Body of pancreas (tissue), 4 donors: Measurements from ENCODE around the gene SEC23A. TPM values are rescaled to one million over a fixed set of nuclear protein-coding genes. Genes with fewer than 3 reads are reported as not detected.

ENCODE experiments used
- ATAC-seq: fragments of 150-250 bp; one replicate; pipeline ENCODE4 v1.9.1; 2016
- DNase-seq, 4 donors: peaks; one replicate each; pipeline ENCODE4 v3.0.0-alpha.2; 2019
- H3K27ac ChIP-seq, 4 donors: fragments of 200-600 bp; sonication (generic); 1 replicate in 3 of 4; 2 replicates in 1 of 4; pipeline versions ENCODE4 v1.5.1 to v1.6.1; 2016 to 2019; ENCODE audit warnings: mild to moderate bottlenecking in 1 of 4, mixed read lengths in 1 of 4, moderate library complexity in 1 of 4
- H3K27me3 ChIP-seq, 2 donors: fragments of 200-600 bp; sonication (generic); one replicate each; pipeline ENCODE4 v1.6.0; 2016; ENCODE audit warnings: mild to moderate bottlenecking in 1 of 2
- H3K36me3 ChIP-seq, 2 donors: fragments of 200-600 bp; sonication (generic); replicated peaks in 1 of 2; 2 replicates each; pipeline ENCODE4 v1.5.1; 2016; ENCODE audit warnings: low read depth in 2 of 2; ENCODE audit not compliant: insufficient read depth in 1 of 2
- H3K4me1 ChIP-seq: fragments of 200-600 bp; sonication (generic); one replicate; pipeline ENCODE4 v1.6.0; 2016
- H3K4me3 ChIP-seq, 2 donors: fragments of 200-600 bp; sonication (generic); 1 replicate in 1 of 2; 2 replicates in 1 of 2; pipeline ENCODE4 v1.5.1; 2016 to 2019
- H3K9me3 ChIP-seq, 3 donors: fragments of 200-600 bp; sonication (generic); 1 replicate in 2 of 3; 2 replicates in 1 of 3; pipeline ENCODE4 v1.5.1; 2016
- CTCF ChIP-seq, 7 experiments: fragments of 450-650 bp in 4 of 7; fragments of 200-600 bp in 3 of 7; sonication (generic) in 3 of 7; IDR thresholded peaks; one replicate each; pipeline ENCODE4 v1.5.1; 2016 to 2019; ENCODE audit warnings: antibody characterized with exemption in 7 of 7
- POLR2A ChIP-seq, 3 donors: fragments of 450-650 bp; IDR thresholded peaks; one replicate each; pipeline ENCODE4 v1.6.1; 2016; ENCODE audit warnings: antibody characterized with exemption in 3 of 3, mild to moderate bottlenecking in 2 of 3
- WGBS, 2 donors: methylation state at CpG; one replicate each; pipeline ENCODE4 v1.1.5; 2017; 5-methylcytosine and 5-hydroxymethylcytosine counted together
- intact Hi-C: fragments of 100-400 bp; cut with DNase I; formaldehyde crosslinking; loops from one replicate; pipeline ENCODE4 v1.15.1; 2023
- total RNA-seq, 2 donors: library from RNA; depleted of rRNA; stranded (reverse); fragments of >200 nt; gene quantifications; one replicate each; pipeline ENCODE4 v1.1.0, GENCODE V29; 2016

The SEC23A gene
- total RNA-seq, 2 donors from 2014 or later = 33.2 to 62.3 TPM

GRCh38 chr14:38991299-38991698 lies 111.7 kb downstream of the SEC23A start:
- WGBS, 2 donors = 96 to 100% methylated on average over 1 of the region's 1 CpG
- Histone ChIP-seq H3K4me3 (no peak overlapping the region), H3K36me3 (no peaks in the 10 kb centered on the region), H3K4me1 (no peaks in the 10 kb centered on the region), H3K9me3 (no peaks in the 10 kb centered on the region), H3K27ac (no peak overlapping the region), H3K27me3 (no peaks in the 10 kb centered on the region)
- DNase-seq (no peak), ATAC-seq (no peak)
- TF ChIP-seq POLR2A (IDR thresholded peaks at IDR 0.05) = no peak
- no peak for TF ChIP-seq CTCF (IDR thresholded peaks at IDR 0.05)
- intact Hi-C loops = no loop called here

- Histone ChIP-seq H3K4me1 (no peaks in the 10 kb centered on the region), H3K27me3 (no peaks in the 10 kb centered on the region), H3K36me3 (no peaks in the 10 kb centered on the region), H3K27ac (peak overlapping the region in 1 of 4 donors; percentile 8), H3K9me3 (no peaks in the 10 kb centered on the region), H3K4me3 (no peak overlapping the region)
- no peak for ATAC-seq
- TF ChIP-seq POLR2A (IDR thresholded peaks at IDR 0.05) (no peak), CTCF (IDR thresholded peaks at IDR 0.05) (no peak)
- no peak for DNase-seq
- intact Hi-C loops = no loop called here
- WGBS, 2 donors = 60 to 64% methylated on average over 2 of the region's 2 CpGs
Observed at GRCh38 chr14:38989922-38990546, 113.0 kb downstream of the SEC23A start.

DNA sequence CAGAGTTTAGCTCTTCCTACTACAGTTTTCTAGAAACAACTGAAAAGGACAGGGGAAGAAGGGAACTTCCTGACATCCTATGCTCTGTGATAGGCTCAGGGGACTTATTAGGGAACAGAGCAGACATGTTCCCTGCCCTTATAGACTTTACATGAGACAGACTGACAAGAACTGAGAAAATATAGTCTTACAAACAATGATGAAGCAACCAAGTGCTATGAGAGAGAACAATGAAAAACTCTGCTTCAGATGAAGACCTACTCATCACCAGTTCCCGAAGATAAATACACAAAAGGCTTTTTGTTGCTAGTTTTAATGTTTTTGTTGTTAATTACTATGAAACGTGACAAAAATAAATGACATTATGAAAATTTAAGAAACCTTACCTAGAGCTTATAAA lies 115.3 kb downstream of the SEC23A start:
- 59 to 72% methylated on average over 2 of the region's 2 CpGs for WGBS, 2 donors
- TF ChIP-seq CTCF (IDR thresholded peaks at IDR 0.05) (no peak), POLR2A (IDR thresholded peaks at IDR 0.05) (no peak)
- Histone ChIP-seq H3K27me3 (no peaks in the 10 kb centered on the region), H3K27ac (no peak overlapping the region), H3K4me1 (no peaks in the 10 kb centered on the region), H3K9me3 (no peaks in the 10 kb centered on the region), H3K36me3 (no peaks in the 10 kb centered on the region), H3K4me3 (no peak overlapping the region)
- no peak for DNase-seq
- intact Hi-C loops = no loop called here
- ATAC-seq = no peak

- intact Hi-C loops = no loop called here
- 12 to 16% methylated on average over 1 of the region's 1 CpG for WGBS, 2 donors
Observed at GRCh38 chr14:38982837-38983236, 120.2 kb downstream of the SEC23A start.

More at GRCh38 chr14:38982837-38983236, 120.2 kb downstream of the SEC23A start:
- DNase-seq (no peak), ATAC-seq (no peak)
- no peak for TF ChIP-seq POLR2A (IDR thresholded peaks at IDR 0.05)
- TF ChIP-seq CTCF (IDR thresholded peaks at IDR 0.05) = no peak
- no peak overlapping the region for H3K27ac ChIP-seq
- H3K4me1 ChIP-seq = no peaks in the 10 kb centered on the region
- no peaks in the 10 kb centered on the region for H3K9me3 ChIP-seq
- H3K36me3 ChIP-seq = no peaks in the 10 kb centered on the region
- no peak overlapping the region for H3K4me3 ChIP-seq
- H3K27me3 ChIP-seq = no peaks in the 10 kb centered on the region
